Fibroblast of upper back skin (primary cell): ENCODE measurements around the gene NAALADL2.
"Not testable (repeated sequence)": the region's sequence is repeated elsewhere in the genome, so short reads cannot be mapped to it uniquely, and the experiment has no call there.

Experiments
- DNase-seq: peaks from one replicate; pipeline ENCODE4 v3.0.0-alpha.2; 2013

NAALADL2 gene

DNA sequence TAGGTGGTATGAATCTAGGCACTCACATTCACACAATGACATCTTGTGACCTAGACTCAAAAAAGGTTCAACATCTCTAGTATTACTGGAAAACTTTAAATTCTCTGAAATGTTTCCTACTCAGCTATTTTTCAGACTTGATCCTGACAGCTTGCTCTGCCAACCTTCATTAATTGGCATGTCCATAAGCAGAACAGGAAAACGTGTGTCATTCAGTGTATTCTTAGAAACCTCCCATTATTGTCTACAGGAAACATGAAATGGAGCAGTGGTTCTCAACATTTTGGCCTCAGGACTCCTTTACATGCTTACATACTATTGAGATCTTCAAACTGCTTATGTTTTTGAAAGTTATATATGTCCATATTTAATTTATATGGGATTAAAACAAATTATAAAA is 363.2 kb downstream of the NAALADL2 start:
- DNase-seq = no peak

DNA sequence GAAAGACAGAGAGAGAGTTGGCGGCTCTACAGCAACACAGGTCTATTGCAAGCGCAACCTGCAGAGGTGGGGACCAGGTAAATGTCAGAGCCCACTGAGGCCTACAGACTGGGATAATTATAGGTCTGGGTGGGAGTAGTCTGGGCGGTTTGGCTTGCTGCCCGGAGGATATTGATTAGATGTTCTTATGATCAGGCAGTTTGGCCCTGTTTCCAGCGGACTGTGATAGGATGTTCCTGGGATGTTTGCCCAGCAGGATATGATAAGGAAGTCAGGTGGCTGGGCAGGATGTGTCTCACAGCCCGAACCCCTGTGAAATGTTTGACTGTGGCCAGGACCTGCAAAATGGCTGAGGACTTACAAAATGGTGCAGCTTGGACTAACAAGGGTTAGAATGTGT is 364.9 kb downstream of the NAALADL2 start:
- DNase-seq = no peak

GRCh38 chr3:175226444-175226843 is 367.3 kb downstream of the NAALADL2 start:
- no peak for DNase-seq

DNA sequence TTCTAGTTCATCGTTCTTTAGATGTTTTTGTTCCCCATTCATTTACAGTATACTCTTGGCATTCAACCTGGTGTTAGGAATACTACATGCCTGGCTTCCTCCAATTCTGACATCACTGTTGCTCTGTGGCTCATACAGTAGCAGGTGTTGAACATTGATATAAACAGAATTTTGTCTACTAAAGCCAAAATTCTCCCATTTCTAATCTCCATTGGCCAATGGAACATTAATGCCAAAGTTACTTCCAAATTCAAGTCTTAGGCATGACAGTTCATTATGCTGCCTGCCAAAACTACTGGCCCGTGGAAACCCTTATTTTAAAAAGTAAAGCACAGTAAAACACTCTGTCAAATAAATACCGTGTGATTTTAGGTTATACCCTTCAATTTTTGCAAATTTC is 368.0 kb downstream of the NAALADL2 start:
- DNase-seq = no peak

DNA sequence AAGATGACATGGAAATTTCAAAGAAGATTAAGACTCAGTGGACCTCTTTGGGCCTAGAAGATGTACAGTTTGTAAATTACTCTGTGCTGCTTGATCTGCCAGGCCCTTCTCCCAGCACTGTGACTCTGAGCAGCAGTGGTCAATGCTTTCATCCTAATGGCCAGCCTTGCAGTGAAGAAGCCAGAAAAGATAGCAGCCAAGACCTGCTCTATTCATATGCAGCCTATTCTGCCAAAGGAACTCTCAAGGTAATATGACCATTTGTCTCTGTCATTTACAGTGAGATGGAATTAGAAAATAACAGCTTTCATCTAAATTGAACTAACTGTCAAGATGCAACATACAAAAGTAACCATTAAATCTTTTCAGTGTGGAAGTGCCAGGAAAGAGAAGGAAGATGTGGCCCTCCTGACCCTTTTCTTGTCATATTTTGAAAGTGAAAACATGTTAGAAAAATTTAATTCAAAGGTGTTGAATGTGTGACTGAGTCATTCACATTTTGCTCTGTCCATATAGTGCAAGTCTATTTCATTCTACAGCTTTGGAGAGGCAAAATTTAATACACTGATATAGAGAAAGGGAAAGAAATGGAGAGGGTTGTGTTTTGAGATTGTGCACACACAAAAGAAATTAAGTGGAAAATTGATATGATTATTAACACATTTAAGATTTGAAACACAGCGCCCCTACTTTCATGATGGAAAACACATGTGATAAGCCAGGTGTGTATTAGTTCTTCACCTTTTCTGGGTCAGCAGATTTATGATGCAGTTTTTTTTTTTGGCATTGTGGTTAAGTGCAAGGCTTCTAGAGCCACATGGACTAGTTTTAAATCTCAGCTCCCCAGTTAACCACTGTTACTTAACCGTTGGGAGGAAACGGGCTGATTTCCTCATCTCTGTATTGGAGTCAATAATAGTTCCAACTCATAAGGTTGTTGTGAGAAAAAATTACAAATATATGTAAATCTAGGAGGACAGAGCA is 375.1 kb downstream of the NAALADL2 start:
- DNase-seq = no peak

GRCh38 chr3:175238801-175239200 is 379.7 kb downstream of the NAALADL2 start:
- DNase-seq = no peak

DNA sequence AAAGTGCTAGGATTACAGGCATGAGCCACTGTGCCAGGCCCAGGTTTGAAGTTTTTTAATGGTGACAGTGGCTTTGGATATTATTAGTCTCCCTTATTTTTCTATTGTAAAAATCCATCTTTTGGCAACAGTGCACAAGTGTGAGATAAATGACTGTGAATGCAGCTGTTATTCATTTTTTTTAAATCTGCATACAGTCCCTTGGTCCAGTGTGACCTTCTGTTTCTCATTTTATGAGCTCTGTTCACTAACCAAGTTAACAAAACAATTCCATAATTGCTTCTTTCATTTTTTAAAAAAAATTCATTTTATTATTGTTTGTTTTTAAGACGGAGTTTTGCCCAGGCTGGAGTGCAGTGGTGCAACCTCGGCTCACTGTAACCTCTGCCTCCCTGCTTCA is 381.8 kb downstream of the NAALADL2 start:
- DNase-seq = no peak

GRCh38 chr3:175242243-175242642 is 383.1 kb downstream of the NAALADL2 start:
- DNase-seq = no peak

DNA sequence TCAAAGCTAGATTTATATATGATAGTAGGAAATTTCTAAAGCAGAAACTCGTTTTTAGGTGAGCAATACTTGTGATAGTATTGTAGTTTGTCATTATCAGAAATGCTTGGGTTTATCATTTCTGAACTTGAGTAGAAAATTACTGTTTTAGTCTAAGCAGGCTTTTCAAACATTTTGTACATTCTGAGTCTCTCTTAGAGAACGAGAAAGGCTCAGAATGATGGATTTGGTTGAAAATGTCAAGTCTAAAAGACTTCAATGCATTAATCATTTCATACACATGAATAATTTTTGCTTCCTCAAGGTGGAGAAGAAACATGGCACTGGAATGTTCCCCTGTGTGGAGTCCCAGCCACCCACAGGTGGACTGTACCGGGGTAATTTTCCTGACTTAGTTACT is 387.1 kb downstream of the NAALADL2 start:
- DNase-seq = no peak

DNA sequence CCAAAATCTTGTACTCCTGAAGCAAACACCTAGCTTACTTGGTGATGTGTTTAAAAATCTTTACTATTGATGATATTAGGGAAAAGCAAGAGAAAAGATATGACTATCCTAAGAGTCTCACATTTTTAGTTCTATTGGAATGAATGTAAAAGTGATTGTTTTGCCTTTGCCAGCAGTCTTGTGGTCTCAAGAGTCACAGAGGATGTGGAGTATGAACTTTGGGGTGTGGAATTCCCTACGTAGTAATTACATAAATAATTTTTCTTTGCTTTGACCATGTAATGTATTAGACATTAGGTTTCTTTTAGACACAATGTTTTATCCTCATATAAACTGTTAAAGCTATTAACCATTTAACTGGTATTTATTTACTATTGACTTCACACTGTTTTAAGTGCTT is 387.6 kb downstream of the NAALADL2 start:
- peak; percentile 17 for DNase-seq

DNA sequence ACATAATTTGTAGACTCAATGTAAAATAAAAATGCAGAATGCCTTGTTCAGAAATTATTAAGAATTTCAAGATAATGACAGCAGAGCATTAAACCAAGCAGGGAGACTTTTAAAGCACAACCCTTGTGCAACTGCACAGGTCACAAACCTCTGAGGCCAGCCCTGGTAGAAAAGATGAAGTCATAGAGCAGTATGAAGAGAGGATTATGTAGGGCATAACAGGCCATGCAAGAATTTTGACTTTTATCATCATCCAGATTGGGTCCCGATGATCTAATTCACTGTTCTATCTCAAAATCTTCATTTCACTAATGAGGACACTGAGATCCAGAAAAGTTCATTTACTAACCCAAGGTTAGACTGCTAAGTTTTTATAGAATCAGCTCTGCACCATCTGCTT is 388.5 kb downstream of the NAALADL2 start:
- no peak for DNase-seq

GRCh38 chr3:175248832-175249231 is 389.7 kb downstream of the NAALADL2 start:
- DNase-seq = no peak

DNA sequence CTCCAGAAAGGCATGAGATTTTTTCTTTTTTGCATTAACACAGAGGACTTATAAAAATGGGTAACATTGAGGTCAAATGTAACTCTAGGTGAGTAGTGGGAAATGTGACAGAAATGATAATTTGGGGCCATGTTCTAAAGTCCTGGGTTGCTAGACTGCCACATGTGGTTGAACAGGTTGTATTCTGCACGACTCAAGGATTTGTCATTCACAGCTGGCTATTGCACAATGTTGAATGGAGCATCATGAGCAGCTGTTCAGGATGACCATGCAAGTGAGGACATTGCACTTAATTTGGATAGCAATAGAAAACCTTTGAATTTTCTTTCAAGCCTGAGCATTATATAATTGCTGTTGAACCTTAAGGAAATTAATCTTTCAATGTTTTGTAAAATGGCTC is 396.6 kb downstream of the NAALADL2 start:
- peak; percentile 68 for DNase-seq

- DNase-seq = peak; percentile 20
Observed at GRCh38 chr3:175257123-175257522, 398.0 kb downstream of the NAALADL2 start.

- no peak for DNase-seq
Observed at GRCh38 chr3:175258763-175259162, 399.6 kb downstream of the NAALADL2 start.

DNA sequence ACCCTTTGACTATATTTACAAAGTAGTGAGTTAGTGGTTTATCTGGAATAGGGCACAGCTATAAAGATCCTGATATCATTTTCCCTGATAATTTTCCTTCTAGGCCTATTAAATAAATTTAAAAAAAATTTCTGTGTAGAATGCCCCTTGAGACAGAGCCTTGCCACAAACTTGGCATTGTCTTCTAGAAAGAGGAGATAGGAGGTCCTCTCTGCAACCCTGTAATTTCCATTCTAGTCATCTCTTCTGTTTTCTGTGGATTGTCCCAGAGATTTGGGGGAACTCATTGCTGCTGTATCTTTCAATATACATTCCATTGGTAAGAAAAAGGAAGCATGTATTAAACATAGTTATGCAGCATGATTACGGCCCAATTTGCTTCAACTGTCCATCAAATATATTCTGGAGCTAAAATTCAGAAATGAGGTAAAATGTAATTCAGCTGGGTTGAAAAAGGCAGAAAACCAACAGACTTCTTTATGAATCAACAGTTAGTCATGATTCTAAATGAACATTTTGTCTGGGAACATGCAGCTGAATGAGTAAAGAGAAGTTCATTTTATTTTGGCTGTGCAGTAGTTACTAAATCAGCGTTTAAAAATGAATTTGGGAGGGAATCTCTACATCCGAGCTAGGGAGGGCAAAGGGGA is 401.1 kb downstream of the NAALADL2 start:
- DNase-seq = peak; percentile 82

- peak; percentile 57 for DNase-seq
Observed at GRCh38 chr3:175266478-175266877, 407.3 kb downstream of the NAALADL2 start.

GRCh38 chr3:175267121-175267531 is 408.0 kb downstream of the NAALADL2 start:
- DNase-seq = peak; percentile 67

DNA sequence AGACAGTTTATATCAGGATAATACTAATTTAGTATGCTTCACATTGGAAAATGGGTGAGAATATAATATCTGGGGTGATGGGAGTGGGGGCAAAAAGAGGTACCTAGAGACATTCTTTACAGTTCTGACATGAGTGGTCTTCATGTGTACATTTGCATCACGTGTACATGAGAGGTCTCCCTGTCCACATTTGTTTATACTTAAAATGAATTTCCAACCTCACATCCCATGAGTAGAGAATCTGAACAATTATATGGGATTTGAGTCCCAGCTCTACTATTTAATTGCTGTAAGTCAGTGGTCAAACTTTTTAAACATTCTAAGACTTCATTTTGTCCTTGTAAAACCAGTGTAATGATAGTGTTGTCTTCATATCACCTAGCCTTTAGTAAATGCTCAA is 408.4 kb downstream of the NAALADL2 start:
- DNase-seq = peak; percentile 31

DNA sequence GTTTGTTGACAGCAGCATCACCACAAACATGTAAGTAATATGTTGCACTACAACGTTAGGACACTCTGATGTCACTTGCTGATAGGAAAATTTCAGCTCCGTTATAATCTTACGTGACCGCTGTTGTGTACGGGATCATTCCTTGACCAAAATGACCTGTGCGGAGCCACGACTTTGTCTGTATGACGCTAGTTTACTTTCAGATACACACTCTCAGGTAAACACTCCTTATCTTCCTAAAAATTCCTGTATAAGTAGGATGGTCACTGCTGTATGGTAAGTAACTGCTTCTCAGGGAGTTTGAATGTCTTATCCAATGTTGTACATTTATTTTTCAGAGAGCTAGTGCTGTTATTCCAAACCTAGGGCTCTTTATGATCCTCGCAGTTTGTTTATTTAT is 410.3 kb downstream of the NAALADL2 start:
- DNase-seq = no peak

GRCh38 chr3:175270198-175270837 is 411.2 kb downstream of the NAALADL2 start:
- DNase-seq = peak; percentile 84

DNA sequence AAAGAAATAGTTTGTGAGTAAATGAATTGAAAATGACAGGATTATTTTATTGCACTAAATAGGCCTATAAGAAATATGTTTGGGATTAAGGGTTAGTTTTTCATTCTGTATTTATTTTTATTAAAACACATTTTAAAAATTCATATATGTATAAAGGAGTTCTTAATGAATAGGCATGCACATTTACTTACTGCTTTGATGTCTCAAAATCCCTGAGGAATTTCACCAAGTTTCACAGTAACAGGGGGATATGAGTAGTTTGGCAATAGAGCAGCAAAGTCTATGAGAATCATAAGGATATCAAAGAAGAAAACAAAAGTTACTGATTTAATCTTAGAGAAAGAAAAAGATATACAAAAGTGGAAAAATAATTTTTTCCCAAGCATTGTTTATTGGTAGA is 411.7 kb downstream of the NAALADL2 start:
- DNase-seq = peak; percentile 53

DNA sequence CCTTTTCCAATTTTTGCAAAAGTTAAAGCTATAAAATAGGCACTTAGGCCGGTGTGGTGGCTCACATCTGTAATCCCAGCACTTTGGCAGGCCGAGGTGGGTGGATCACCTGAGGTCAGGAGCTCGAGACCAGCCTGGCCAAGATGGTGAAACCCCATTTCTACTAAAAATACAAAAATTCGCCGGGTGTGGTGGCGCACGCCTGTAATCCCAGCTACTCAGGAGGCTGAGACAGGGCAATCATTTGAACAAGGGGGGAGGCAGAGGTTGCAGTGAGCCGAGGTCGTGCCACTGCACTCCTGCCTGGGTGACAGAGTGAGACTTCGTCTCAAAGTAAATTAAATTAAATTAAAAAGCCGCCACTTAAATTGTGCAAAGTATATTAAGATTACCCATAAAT is 412.3 kb downstream of the NAALADL2 start:
- DNase-seq = not testable (repeated sequence)

DNA sequence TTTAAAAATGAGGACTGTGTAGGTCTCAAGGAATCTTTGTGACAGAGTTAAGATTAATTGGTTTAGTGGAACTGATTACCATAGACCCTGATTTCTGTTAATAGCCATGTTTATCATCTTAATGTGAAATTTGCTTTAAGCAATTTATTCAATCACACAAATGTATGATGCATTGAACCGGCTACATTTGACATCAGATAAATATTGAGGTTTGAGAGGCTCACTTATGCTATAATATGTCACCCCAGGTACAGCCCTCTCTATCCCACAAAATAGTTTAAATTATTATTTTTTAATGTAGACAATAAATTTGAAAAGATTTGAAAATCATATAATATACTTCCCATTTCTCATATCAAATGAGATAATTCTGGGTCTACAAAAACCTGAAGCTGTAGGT is 413.3 kb downstream of the NAALADL2 start:
- no peak for DNase-seq
